GM18502 (cell line): ENCODE results near the gene ARID3A.
A peak's percentile ranks its signal among the peaks of the same experiment; 100 is the strongest.

Experiments
- ATAC-seq: cut with Tn5 transposase; IDR thresholded peaks from one replicate; pipeline ENCODE4 v1.9.1; 2021; ENCODE audit warnings: mild to moderate bottlenecking; ENCODE audit not compliant: unreplicated experiment, poor library complexity

ARID3A gene

DNA sequence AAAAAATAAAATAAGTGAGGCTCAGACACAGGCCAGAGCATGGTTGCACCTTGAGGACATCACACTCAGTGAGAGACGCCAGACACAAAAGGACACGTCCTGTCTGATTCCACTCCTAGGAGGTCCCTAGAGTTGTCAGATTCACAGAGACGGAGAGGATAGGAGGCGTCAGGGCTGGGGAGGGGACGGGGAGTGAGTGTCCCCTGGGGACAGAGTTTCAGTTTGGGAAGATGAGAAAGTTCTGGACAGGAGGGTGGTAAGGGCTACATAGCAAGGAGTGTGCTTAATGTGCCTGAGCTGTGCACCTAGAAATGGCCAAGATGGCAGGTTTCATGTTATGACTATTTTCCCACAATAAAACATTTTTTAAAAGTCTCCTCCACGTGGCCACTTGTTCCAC lies 72.2 kb downstream of the ARID3A start:
- ATAC-seq, result no peak

DNA sequence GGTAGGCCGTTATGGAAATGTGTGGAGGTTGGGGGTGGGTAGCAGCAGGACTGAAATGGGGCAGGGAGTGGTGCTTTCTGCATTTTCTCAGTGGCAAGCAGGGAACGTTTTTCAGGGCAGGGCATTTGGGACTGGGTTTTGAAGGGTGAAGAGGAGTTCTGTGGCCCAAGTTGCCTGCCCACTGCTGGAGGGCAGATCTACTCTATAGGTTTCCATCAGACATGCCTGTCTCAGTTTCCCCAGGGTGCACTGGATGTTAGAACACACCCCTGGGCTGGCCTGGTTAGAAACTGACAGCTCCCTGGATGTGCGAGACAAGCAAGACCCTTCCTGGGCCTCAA lies 73.5 kb downstream of the ARID3A start:
- no peak for ATAC-seq

DNA sequence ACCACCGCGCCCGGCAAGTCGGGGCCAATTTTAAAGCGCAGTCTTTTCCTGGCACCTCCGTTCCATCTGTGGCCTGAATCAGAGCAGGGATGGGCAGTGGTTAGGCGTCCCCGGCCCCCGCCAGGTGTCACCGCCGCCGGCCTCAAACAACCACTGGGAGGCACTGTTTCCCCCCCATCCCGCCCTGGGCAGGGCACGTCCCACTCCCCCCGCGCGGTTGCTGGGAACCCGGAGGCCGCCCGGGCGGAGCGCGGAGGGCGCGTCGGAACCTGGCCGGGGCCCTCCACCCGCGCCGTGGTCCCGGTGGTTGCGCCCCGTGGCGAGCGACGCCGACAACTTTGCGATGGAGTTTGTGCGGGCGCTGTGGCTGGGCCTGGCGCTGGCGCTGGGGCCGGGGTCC lies 74.3 kb downstream of the ARID3A start, which contains the start of gene GRIN3B:
TSS of gene GRIN3B (plus strand) at position 325 of the 400 bp plus-strand sequence. CDS start at position 344, 19 bp downstream.
- ATAC-seq, result no peak

DNA sequence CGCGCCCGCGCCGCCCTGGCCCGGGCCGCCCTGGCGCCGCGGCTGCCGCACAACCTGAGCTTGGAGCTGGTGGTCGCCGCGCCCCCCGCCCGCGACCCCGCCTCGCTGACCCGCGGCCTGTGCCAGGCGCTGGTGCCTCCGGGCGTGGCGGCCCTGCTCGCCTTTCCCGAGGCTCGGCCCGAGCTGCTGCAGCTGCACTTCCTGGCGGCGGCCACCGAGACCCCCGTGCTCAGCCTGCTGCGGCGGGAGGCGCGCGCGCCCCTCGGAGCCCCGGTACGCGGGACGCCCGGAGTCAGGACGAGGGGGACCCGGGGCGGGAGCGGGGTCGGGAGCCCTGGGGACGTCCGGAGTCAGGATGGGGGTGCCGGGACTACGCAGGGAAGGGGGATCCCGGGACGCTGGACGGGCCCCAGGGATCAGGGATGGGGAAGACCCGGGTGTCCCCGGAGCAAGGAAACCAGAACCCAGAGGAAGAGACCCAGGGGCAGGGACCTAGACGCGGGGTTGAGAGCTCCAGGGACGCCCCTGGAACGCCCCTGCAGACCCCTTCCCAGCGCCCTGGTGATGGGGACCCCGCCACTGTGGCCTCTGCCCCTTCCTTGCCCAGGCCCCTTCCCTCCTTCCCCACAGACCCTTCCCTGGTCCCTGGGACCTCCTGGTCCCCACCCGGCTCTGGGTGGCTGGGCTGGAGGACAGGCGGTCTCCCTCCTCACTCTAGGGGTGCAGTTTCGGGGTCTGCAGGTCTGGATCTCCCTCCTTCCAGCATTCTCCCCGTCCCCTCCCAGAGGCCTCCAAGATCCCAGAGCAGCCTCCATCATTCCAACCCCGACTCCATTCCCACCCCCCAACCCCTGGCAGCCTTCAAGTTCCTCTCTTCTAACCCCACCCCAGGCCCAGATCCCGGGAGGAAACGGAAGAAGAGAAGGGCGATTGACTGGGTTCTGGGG lies 75.0 kb downstream of the ARID3A start:
- ATAC-seq, result no peak

DNA sequence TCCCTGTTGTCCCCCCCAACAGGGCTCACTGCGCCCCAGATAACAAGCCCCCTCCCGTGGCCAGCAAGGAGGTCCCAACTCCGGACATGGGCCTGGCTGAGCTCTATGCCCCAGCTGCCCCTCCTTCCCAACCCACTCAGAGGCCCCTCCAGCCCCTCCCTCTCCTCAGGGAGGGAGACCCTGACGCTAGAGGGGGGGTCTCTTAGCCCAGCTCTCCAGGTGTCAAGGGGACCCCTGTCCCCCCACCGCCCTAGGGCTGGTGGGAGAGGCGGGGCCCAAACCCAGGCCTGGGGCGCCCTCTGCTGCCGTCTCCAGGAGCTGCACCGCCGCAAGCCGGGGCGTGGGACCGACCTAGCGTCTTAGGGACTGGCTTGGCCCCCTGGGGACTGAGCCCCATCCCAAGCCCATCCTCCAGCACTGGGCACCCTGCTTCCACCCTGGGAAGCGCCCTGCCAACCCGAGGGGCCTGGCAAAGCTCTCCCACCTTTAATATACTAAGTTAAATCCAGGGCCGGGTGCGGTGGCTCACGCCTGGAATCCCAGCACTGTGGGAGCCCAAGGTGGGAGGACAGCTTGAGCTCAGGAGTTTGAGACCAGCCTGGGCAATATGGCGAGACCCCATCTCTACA lies 75.8 kb downstream of the ARID3A start:
- ATAC-seq, result peak; percentile 48

DNA sequence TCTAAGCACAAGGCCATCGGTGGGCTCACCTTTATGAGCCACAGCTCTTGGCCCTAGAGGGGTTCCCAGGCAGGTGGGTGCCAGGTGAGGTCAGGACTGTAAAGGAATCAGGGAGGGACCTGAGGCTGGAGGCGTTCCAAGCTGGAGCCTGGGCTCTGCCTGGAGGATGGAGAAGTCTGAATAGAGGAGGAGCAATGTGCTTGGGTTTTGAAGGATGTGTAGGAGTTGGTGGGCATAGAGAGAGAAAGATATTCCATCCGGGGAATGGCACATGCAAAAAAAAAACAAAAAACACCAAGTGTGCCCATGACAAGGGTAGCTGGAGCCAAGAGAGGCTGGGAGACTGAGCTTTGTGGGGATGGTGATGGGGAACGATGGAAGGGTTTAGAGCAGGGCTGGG lies 76.8 kb downstream of the ARID3A start:
- no peak for ATAC-seq

DNA sequence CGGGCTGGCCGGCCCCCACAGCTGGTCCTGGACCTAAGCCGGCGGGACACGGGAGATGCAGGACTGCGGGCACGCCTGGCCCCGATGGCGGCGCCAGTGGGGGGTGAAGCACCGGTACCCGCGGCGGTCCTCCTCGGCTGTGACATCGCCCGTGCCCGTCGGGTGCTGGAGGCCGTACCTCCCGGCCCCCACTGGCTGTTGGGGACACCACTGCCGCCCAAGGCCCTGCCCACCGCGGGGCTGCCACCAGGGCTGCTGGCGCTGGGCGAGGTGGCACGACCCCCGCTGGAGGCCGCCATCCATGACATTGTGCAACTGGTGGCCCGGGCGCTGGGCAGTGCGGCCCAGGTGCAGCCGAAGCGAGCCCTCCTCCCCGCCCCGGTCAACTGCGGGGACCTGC lies 77.4 kb downstream of the ARID3A start:
- no peak for ATAC-seq

DNA sequence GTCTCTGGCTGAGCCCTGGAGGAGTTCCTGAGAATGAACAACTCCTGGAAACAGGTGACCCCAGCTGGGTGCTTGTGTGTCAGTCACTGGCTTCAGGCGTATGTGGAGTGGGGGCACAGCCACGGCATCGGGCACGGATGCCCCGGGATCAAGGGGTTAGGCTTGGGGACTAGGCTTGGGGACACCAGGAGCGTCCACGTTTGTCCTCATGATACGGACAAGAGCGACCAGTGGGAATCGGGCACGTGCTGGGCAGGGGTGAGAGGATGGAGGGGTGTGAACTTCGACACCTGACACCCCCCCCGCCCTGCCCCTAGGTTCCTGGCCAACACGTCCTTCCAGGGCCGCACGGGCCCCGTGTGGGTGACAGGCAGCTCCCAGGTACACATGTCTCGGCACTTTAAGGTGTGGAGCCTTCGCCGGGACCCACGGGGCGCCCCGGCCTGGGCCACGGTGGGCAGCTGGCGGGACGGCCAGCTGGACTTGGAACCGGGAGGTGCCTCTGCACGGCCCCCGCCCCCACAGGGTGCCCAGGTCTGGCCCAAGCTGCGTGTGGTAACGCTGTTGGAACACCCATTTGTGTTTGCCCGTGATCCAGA lies 78.5 kb downstream of the ARID3A start:
- no peak for ATAC-seq

DNA sequence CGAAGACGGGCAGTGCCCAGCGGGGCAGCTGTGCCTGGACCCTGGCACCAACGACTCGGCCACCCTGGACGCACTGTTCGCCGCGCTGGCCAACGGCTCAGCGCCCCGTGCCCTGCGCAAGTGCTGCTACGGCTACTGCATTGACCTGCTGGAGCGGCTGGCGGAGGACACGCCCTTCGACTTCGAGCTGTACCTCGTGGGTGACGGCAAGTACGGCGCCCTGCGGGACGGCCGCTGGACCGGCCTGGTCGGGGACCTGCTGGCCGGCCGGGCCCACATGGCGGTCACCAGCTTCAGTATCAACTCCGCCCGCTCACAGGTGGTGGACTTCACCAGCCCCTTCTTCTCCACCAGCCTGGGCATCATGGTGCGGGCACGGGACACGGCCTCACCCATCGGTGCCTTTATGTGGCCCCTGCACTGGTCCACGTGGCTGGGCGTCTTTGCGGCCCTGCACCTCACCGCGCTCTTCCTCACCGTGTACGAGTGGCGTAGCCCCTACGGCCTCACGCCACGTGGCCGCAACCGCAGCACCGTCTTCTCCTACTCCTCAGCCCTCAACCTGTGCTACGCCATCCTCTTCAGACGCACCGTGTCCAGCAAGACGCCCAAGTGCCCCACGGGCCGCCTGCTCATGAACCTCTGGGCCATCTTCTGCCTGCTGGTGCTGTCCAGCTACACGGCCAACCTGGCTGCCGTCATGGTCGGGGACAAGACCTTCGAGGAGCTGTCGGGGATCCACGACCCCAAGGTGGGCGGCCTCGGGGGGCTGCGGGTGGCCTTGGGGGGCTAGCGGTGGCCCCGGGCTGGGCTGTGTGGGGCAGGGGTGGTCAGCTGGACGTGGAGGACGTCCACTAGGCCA lies 79.2 kb downstream of the ARID3A start:
- ATAC-seq, result no peak

DNA sequence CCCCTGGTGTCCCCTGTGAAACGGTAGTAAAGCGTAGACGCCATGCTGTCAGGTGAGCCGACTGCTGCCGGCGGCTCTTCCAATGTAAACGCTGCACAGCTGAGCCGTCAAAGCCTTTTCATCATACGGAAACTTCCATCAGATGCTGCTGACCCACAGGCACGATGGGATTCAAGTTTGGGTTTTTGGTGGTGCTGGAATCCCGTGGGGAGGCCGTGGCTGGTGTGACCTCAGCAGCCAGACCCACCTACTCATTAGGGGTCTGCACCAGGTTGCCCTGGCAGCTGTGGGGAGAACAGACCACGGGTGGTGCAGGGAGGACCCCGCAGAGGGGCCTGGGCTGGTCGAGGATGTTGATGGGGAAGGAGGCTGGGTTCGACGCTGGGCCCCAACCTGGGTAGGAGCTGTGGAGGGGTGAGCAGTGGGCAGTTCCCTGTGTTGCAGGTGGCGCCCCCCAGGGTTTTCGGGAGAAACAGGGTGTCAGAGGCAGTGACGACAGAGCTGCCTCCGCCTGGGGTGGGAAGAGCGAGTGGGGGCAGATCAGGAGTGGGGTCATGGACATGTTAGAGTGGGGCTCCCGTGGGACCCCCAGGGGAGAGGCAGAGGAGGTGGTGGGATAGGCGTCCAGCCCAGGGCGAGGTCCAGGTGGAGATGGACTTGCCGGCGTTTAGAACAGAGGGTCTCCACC lies 81.0 kb downstream of the ARID3A start:
- ATAC-seq, result no peak

DNA sequence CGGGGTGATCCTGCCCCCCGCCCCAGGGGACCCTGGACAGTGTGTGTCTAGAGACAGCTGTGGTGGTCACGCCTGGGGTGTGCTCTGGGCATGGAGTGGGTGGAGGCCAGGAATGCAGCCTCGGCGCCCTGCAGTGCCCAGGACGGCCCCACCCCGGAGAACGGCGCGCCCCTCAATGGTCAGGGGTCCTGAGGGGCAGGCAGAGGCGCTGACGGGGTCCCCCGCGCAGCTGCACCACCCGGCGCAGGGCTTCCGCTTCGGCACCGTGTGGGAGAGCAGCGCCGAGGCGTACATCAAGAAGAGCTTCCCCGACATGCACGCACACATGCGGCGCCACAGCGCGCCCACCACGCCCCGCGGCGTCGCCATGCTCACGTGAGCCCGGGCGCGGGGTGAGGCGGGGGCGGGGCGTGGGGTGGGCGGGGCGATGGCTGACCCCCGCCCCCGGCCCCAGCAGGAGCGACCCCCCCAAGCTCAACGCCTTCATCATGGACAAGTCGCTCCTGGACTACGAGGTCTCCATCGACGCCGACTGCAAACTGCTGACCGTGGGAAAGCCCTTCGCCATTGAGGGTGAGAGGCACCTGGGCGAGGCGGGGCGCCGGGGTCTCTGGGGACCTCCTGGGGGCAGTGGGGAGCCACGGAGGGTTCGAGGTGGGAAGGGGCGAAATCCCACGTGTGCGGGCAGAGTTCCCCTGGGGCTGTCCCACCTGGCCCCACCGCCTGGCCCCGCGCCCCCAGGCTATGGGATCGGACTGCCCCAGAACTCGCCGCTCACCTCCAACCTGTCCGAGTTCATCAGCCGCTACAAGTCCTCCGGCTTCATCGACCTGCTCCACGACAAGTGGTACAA lies 81.8 kb downstream of the ARID3A start:
- no peak for ATAC-seq

DNA sequence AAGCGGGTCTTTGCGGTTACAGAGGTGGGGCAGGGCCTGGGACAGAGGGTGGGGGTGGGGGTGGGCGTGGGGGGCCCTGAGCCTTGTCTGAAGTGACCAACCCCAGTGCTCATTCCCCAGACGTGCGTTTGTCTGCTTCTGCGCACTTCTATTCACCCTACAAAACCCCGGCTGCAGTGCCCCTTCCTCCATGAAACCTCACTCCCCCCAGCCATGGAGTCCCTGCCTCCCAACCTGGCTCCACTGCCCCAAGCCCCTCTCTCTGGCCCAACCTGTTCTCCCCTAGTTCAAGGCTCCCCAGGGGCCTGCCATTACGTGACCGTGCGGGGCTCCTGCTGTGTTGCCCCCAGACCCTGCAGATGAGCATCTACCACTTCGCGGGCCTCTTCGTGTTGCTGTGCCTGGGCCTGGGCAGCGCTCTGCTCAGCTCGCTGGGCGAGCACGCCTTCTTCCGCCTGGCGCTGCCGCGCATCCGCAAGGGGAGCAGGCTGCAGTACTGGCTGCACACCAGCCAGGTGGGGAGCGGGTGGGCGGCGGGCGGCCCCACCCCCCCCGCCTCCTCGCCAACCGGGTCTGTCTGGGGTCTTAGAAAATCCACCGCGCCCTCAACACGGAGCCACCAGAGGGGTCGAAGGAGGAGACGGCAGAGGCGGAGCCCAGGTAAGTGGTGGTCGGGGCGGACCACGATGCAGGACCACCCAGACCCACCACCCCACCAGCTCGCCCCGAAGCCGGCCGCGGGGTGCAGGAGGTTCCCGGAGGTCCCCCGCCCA lies 82.6 kb downstream of the ARID3A start:
- ATAC-seq, result no peak

DNA sequence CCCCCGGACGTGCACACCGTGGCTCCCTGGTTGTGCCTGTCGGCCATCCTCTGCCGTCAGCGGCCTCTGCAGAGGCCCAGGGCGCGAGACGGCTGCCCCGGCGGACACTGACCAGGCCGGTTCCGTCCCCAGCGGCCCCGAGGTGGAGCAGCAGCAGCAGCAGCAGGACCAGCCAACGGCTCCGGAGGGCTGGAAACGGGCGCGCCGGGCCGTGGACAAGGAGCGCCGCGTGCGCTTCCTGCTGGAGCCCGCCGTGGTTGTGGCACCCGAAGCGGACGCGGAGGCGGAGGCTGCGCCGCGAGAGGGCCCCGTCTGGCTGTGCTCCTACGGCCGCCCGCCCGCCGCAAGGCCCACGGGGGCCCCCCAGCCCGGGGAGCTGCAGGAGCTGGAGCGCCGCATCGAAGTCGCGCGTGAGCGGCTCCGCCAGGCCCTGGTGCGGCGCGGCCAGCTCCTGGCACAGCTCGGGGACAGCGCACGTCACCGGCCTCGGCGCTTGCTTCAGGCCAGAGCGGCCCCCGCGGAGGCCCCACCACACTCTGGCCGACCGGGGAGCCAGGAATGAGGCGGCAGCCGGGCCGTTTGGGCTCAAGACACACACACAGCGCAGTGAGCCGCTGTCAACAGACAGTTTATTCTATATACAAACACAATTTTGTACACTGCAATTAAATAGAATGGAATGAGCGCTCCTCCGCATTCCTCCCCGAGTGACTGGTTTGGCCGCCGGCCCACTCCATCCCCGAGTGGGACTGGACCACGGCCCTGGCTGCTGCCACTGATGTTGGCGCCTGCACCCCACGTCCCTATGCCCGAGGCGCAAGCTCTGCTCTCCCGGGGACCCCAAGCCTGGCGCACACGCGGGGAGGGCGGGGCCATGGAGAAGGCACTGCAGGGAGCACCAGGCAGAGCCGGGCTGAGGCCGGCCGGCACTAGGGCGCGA lies 83.5 kb downstream of the ARID3A start:
- ATAC-seq, result no peak

DNA sequence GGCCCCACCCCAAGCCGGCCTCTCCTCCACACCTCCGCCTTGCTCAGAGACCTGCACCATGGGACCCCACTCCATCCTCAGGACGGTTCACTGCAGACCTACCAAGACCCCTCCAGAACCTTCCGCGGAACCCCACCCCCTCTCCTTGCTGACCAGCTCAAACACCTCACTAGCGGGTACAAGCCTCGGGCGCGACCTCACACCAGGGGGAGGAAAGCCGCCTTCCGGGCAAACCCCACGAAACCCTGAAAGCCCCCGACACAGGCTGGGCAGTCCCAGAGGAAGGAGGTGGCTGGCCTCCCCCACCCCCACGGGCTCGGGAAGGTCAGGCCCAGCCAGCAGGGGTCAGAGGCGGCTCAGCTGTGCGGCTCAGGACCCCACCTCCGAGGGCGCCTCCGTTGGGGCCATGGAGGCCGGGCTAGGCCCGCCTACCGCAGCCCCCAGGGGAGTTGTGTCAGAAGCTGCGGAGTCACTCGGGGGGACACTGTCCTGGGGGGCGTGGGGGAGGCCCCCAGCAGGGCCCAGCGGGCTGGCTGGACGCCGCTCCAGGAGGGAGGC lies 84.2 kb downstream of the ARID3A start:
- no peak for ATAC-seq

DNA sequence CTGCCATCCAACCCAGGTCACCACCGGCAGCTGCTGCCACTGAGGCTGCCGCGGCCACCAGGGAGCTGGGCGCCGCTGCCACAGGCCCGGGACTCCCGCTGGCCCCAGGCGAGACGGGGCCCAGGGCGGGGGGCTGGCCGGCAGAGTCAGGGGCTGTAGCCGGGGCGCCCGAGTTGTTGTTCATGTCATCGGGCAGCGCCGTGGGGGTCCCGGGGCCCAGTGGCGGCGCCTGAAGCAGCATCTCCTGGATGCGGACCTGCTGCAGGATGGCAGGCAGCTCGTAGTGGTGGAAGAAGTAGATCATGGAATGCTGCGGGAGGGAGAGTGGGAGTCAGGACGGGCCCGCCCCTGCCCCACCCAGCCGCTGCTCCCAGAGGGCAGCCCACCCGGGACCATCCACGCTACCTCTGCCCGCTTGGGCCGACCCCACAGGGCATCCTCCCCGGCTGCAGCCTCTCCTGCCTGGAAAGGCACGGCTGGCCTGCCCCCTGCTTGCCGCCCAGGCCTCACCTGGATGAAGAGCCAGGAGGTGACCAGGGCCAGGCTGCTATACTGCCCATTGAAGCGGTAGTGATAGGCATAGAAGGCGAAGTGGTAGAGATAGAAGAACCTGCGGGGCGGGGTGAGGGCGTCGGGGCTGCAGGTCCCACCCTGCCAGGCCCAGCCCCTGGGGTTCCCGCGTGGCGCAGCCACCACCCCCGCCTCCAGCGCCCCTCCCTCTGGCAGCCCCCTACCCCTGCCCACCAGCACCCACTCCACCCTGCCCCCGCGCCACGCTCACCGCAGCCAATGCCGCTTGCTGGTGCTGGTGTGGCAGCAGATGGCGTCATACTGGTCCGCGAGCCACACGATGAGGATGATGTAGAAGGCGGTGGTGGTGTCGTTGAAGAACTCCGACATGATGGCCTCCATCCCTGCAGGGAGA lies 85.0 kb downstream of the ARID3A start:
- no peak for ATAC-seq

DNA sequence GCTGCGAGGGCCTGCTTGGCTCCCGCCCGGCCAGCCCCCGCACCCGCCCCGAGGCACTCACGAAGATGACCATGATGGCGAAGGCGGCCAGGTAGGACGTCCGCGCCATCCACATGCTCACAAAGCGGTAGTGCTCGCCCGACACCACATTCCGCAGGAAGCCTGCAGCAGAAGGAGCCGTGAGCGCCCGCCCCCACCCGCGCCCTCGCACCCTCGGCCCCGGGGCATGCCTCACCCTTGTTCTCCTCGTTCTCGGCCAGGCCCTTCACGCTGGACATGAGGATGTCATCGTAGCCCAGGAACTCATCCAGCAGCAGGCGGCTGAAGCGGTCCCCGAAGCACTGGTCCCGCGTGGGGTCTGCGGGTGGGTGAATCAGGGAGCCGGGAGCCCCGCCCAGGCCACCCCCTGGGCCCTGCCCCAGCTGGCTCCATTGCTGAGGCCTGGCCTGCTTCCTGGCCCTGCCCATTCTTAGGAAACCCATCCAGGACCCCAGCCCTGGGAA lies 86.0 kb downstream of the ARID3A start:
- ATAC-seq, result no peak
